Neural cell (in vitro differentiated cells): Measurements from ENCODE around the gene KRT86. TPM values are rescaled to one million over a fixed set of nuclear protein-coding genes. Genes with fewer than 3 reads are reported as not detected.

ENCODE experiments used
- H2AFZ ChIP-seq: fragments of 200-600, 300-800 bp; sonication (generic), shearing (Covaris generic); 2 replicates; pipeline ENCODE4 v1.6.0; 2014; ENCODE audit warnings: low read depth, mild to moderate bottlenecking, antibody characterized with exemption, low read length, moderate library complexity
- H3F3A ChIP-seq: fragments of 200-600 bp; shearing (Covaris generic); 2 replicates; pipeline ENCODE4 v1.6.1; 2016; ENCODE audit warnings: mild to moderate bottlenecking, moderate library complexity, mixed read lengths, antibody characterized with exemption, low read length; ENCODE audit not compliant: insufficient read depth, poor library complexity, severe bottlenecking
- H3K27ac ChIP-seq: fragments of 200-600, 300-800 bp; sonication (generic), shearing (Covaris generic); 2 replicates; pipeline ENCODE4 v1.5.1; 2014; ENCODE audit warnings: mild to moderate bottlenecking, low read length, moderate library complexity
- H3K27me3 ChIP-seq: fragments of 300-800, 200-600 bp; sonication (generic), shearing (Covaris generic); 2 replicates; pipeline ENCODE4 v1.6.0; 2014; ENCODE audit warnings: mild to moderate bottlenecking, low read depth, low read length, moderate library complexity; ENCODE audit not compliant: insufficient read depth
- H3K36me3 ChIP-seq: fragments of 300-800, 200-600 bp; sonication (generic), shearing (Covaris generic); 2 replicates; pipeline ENCODE4 v1.5.1; 2014; ENCODE audit warnings: mild to moderate bottlenecking, antibody characterized with exemption, low read length, moderate library complexity; ENCODE audit not compliant: insufficient read depth
- H3K4me2 ChIP-seq: fragments of 300-800, 200-600 bp; sonication (generic), shearing (Covaris generic); 2 replicates; pipeline ENCODE4 v1.6.0; 2014; ENCODE audit warnings: mild to moderate bottlenecking, low read length
- H3K4me3 ChIP-seq: fragments of 300-800, 200-600 bp; sonication (generic), shearing (Covaris generic); 2 replicates; pipeline ENCODE4 v1.5.1; 2014; ENCODE audit warnings: mild to moderate bottlenecking, low read length, moderate library complexity
- H3K79me2 ChIP-seq: fragments of 200-600 bp; shearing (Covaris generic); replicated peaks from 2 replicates; pipeline ENCODE4 v1.6.0; 2014; ENCODE audit warnings: mild to moderate bottlenecking, low read length, moderate library complexity; ENCODE audit not compliant: insufficient read depth
- H3K9ac ChIP-seq: fragments of 300-800, 200-600 bp; sonication (generic), shearing (Covaris generic); 2 replicates; pipeline ENCODE4 v1.6.1; 2016; ENCODE audit warnings: mild to moderate bottlenecking, low read length, mixed read lengths
- H3K9me2 ChIP-seq: fragments of 200-600 bp; shearing (Covaris generic); 2 replicates; pipeline ENCODE4 v1.6.1; 2016; ENCODE audit warnings: mild to moderate bottlenecking, low read length, mixed read lengths; ENCODE audit not compliant: insufficient read depth
- H3K9me3 ChIP-seq: fragments of 200-600, 300-800 bp; sonication (generic), shearing (Covaris generic); 2 replicates; pipeline ENCODE4 v1.6.1; 2016; ENCODE audit warnings: mild to moderate bottlenecking, mixed run types, low read length, moderate library complexity, mixed read lengths
- H4K20me1 ChIP-seq: fragments of 200-600 bp; shearing (Covaris generic); 2 replicates; pipeline ENCODE4 v1.6.1; 2016; ENCODE audit warnings: mild to moderate bottlenecking, mixed run types; ENCODE audit not compliant: insufficient read depth
- CTCF ChIP-seq: fragments of 450-650 bp; IDR thresholded peaks from 2 replicates; pipeline ENCODE4 v1.5.1; 2014; ENCODE audit warnings: antibody characterized with exemption, mild to moderate bottlenecking, moderate library complexity; ENCODE audit not compliant: poor library complexity, severe bottlenecking
- EP300 ChIP-seq: fragments of 450-650 bp; conservative IDR thresholded peaks from 2 replicates; pipeline ENCODE4 v1.6.1; 2014; ENCODE audit warnings: antibody characterized with exemption, mild to moderate bottlenecking, moderate library complexity; ENCODE audit not compliant: poor library complexity, severe bottlenecking
- EZH2 ChIP-seq: fragments of 200-600, 300-800 bp; shearing (Covaris generic), sonication (generic); IDR thresholded peaks from 2 replicates; pipeline ENCODE4 v1.6.1; 2014; ENCODE audit warnings: antibody characterized with exemption, low read length, borderline replicate concordance, mild to moderate bottlenecking; ENCODE audit not compliant: insufficient read depth, poor library complexity, severe bottlenecking
- MXI1 ChIP-seq: fragments of 450-650 bp; conservative IDR thresholded peaks from 2 replicates; pipeline ENCODE4 v1.6.1; 2014; ENCODE audit warnings: antibody characterized with exemption, mild to moderate bottlenecking; ENCODE audit not compliant: poor library complexity, severe bottlenecking
- POLR2AphosphoS5 ChIP-seq: IDR thresholded peaks from 2 replicates; pipeline ENCODE4 v1.6.1; 2012
- RAD21 ChIP-seq: fragments of 450-650 bp; conservative IDR thresholded peaks from 2 replicates; pipeline ENCODE4 v1.6.1; 2014; ENCODE audit warnings: antibody characterized with exemption, mild to moderate bottlenecking, moderate library complexity
- REST ChIP-seq: IDR thresholded peaks from 2 replicates; pipeline ENCODE4 v1.6.1; 2012; ENCODE audit warnings: borderline replicate concordance
- SMC3 ChIP-seq: fragments of 450-650 bp; conservative IDR thresholded peaks from 2 replicates; pipeline ENCODE4 v1.6.1; 2014; ENCODE audit warnings: antibody characterized with exemption, mild to moderate bottlenecking, moderate library complexity; ENCODE audit not compliant: poor library complexity
- TAF1 ChIP-seq: IDR thresholded peaks from 2 replicates; pipeline ENCODE4 v1.6.1; 2012; ENCODE audit warnings: low read depth
- polyA plus RNA-seq: library from polyadenylated mRNA; depleted of rRNA; stranded (reverse); fragments of >200 nt; gene quantifications from 2 replicates; pipeline ENCODE4 v1.2.3, GENCODE V29; 2014

KRT86 gene
- polyA plus RNA-seq, 1 donor from 2014 or later, result not detected

GRCh38 chr12:52232674-52233461 is 41.6 kb upstream of the KRT86 start, which contains the start of gene KRT7:
KRT7 (plus strand) TSS chr12:52233243; CDS start chr12:52233297, 54 bp downstream.
- Histone ChIP-seq H4K20me1 (no peaks in the 10 kb centered on the region), H3K9ac (no peak within 1 kb of the TSS), H3K27ac (no peak within 1 kb of the TSS), H3K9me2 (no peaks in the 10 kb centered on the region), H3K4me3 (peak within 1 kb of the TSS; percentile 42), H3K36me3 (no peaks in the 10 kb centered on the region), H3K9me3 (no peaks in the 10 kb centered on the region), H3K27me3 (peaks cover 40% of the 10 kb centered on the region), H2AFZ (no peak within 1 kb of the TSS), H3K4me2 (no peak within 1 kb of the TSS), H3F3A (no peaks in the 10 kb centered on the region), H3K79me2 (no peaks in the 10 kb centered on the region)
- TF ChIP-seq TAF1, result no peak
- TF ChIP-seq EZH2, result peak; percentile 65

GRCh38 chr12:52233462-52234207 is 40.8 kb upstream of the KRT86 start:
- Histone ChIP-seq H3K27me3 (peaks cover 40% of the 10 kb centered on the region), H3K4me3 (peak overlapping the region; percentile 42), H3K9me2 (no peaks in the 10 kb centered on the region), H4K20me1 (no peaks in the 10 kb centered on the region), H3K79me2 (no peaks in the 10 kb centered on the region), H3K9me3 (no peaks in the 10 kb centered on the region), H3K9ac (no peak overlapping the region), H3K4me2 (no peak overlapping the region), H2AFZ (no peak overlapping the region), H3K27ac (no peak overlapping the region), H3F3A (no peaks in the 10 kb centered on the region), H3K36me3 (no peaks in the 10 kb centered on the region)
- no peak for TF ChIP-seq RAD21
- no peak for TF ChIP-seq TAF1
- no peak for TF ChIP-seq EZH2
- TF ChIP-seq POLR2AphosphoS5, result no peak
- no peak for TF ChIP-seq CTCF
- no peak for TF ChIP-seq EP300
- TF ChIP-seq REST, result no peak
- TF ChIP-seq SMC3, result no peak
- no peak for TF ChIP-seq MXI1
